Keratinocyte (primary cell): ENCODE measurements around the gene TNNT3.

Experiments
- CTCF ChIP-seq, 3 experiments: IDR thresholded peaks in 1 of 3; conservative IDR thresholded peaks in 1 of 3; optimal IDR thresholded peaks in 1 of 3; 2 replicates in 2 of 3; 3 replicates in 1 of 3; pipeline versions ENCODE3 to v1.5.1; 2011; ENCODE audit warnings: low read length in 3 of 3, mild to moderate bottlenecking in 3 of 3, moderate library complexity in 2 of 3, control low read depth in 1 of 3, inconsistent platforms in 1 of 3; ENCODE audit not compliant: insufficient read depth in 2 of 3; ENCODE audit errors: extremely low read depth in 1 of 3
- EZH2 ChIP-seq: IDR thresholded peaks from one replicate; pipeline ENCODE4 v1.6.1; 2012; ENCODE audit warnings: inconsistent platforms, mild to moderate bottlenecking, low read length, moderate library complexity

GRCh38 chr11:1917523-1918435, 1.7 kb upstream of the TNNT3 start:
- TF ChIP-seq CTCF (optimal IDR thresholded peaks at IDR 0.05 in 1 of 3, IDR thresholded peaks at IDR 0.05 in 1 of 3, conservative IDR thresholded peaks at IDR 0.05 in 1 of 3; ENCODE audit: extremely low read depth in 1 of 3, insufficient read depth in 2 of 3, low read length in 3 of 3) (peak; percentile 20 to 83 (median 49)), EZH2 (no peak)
